HG02763 (cell line): ENCODE measurements around the gene LSM3.

Source experiments
- ATAC-seq: cut with Tn5 transposase; IDR thresholded peaks from one replicate; pipeline ENCODE4 v1.9.1; 2021; ENCODE audit warnings: mild to moderate bottlenecking, moderate library complexity; ENCODE audit not compliant: unreplicated experiment

LSM3 gene

DNA sequence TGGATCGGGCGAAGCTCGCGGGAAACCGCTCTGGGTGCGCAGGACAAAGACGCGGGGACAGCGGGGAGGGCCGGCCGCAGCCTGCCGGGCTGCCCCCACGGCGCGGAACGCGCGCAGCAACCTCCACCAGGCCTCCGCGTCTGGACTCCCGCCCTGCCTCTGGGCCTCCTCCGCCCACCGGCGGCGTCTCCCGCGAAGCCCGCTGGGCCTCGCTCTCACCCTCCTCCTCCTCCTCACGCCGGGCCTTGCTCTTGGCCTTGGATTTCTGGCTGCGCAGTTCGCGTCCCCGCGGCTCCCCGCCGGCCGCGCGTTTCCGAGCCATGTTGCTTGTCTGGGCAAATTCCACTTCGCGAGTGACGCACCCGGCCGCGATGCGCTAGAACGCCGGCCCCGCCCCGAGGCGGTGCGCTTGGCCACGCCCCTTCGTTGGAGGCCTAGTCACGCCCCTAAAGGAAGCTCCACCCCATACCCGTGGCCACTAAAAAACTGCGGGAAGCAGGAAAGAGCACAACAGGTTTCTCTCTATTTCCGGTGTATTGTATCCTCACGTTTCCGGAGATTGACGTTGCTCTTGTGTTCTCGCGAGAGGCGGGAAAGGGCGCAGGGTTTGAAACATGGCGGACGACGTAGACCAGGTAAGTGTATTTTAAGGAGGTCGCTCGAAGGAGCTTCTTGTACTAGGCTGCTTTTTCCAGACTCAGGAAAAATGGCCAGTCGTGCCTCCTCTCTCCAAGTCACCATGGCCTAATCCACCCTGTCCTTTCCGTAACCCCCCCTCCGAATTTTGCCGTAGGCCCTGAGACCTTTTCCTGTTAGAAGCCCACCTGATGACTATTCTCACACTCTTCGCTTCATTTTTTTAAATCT, at the start of gene LSM3, which contains the start of gene XPC:
Gene LSM3 (plus strand): TSS at position 571 of the 867 bp plus-strand sequence. CDS start 44 bp downstream, at position 615.
Gene XPC (minus strand): TSS at position 355 of the 867 bp plus-strand sequence. CDS start 33 bp downstream, at position 322.
- peak; percentile 94 for ATAC-seq

DNA sequence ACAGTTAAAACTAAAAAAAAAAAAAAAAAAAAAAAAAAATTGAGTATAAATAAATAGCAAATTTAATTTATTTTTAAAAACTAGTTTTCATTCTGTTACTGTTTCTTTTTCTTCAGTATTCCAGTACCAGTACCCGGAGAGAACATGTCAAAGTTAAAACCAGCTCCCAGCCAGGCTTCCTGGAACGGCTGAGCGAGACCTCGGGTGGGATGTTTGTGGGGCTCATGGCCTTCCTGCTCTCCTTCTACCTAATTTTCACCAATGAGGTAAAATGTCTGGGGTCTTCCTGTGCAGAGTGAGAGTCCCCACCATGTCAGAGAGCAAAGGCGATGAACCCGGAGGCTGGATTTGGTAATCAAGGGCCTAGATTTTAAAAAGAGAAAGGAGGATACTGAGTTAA, 49.3 kb upstream of the LSM3 start:
- no peak for ATAC-seq

DNA sequence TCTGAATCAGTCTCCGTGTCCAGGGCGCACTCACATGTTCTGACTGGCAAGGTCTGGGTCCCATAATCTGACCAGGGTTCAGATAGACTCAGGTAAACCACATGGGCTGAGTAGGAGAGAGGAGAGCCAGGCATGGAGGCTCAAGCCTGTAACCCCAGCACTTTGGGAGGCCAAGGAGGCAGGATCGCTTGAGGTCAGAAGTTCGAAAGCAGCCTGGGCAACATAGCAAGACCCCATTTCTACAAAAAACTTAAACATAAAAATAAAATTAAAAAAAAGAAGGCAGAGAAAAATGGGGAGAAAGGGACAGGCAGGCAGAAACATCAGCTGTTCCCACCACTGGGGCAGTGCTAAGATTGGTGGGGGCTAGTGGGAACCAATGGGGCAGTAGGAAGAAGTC, 48.4 kb upstream of the LSM3 start:
- ATAC-seq = no peak

DNA sequence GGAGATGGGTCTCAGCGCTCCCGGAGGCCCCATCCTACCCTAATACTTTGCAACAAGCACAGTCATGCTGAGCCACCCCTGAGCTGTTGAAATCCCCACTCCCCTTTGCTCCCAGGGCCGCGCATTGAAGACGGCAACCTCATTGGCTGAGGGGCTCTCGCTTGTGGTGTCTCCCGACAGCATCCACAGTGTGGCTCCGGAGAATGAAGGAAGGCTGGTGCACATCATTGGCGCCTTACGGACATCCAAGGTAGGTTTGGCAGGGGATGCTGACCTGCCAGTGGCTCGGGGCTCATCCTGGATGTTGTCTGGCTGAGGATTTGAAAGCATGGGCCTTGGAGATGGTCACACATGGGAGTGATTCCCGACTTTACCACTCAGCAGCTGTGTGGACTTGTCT, 47.9 kb upstream of the LSM3 start:
- ATAC-seq = no peak

DNA sequence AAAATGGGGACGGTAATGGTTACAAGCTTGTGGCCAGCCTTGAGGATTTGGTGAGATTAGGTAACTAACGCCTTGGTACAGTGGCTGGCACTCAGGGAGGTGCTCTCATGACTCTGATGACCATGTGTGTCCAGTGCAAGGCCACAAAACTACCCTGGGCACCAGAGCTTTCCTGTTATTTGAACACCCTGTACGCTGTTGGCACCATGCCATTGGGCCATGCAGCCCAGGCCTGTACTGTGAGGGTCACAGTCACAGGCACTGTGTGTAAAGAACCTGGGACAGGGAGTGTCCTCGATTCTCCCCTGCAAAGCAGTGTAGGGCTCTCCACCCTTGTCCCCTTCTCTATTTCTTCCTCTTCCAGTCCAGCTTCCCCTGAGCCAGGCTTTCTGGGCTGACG, 47.5 kb upstream of the LSM3 start:
- ATAC-seq = no peak

DNA sequence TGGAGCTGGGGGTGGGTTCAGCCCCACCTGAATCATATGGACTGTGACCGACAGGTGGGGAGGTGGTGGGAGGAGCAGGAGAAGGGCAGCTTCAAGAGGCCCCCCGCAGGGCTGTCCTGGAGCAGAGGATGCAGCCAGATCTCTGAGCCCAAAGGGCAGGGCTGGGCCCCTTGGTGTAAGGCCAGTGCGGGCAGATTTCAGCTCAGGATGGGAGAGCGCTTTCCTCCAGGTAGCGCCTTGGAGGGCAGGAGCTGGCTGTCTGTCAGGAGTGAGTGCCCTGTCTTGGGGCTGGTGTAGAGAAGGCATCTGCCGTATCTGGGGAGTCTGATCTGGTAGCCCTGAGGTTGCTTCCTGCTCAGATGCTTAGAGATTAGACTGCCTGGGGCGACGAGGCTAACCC, 46.5 kb upstream of the LSM3 start:
- ATAC-seq = no peak

DNA sequence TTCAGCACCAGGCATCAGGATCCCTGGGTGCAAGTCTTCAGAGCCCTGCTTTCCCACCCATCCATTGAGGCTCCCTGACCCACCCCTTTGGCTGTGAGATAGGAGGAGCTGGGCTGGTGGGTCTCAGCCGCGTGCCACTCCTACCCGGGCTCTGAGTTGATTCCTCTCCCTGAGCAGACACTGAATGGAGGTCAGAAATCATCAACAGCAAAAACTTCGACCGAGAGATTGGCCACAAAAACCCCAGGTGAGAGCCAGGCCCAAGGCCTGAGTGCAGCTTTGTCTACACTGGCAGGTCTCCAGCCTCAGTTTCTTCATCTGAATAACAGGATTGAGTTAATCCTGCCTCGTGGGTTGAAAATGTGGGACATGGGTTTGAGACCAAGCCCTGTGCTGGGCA, 45.9 kb upstream of the LSM3 start:
- no peak for ATAC-seq

DNA sequence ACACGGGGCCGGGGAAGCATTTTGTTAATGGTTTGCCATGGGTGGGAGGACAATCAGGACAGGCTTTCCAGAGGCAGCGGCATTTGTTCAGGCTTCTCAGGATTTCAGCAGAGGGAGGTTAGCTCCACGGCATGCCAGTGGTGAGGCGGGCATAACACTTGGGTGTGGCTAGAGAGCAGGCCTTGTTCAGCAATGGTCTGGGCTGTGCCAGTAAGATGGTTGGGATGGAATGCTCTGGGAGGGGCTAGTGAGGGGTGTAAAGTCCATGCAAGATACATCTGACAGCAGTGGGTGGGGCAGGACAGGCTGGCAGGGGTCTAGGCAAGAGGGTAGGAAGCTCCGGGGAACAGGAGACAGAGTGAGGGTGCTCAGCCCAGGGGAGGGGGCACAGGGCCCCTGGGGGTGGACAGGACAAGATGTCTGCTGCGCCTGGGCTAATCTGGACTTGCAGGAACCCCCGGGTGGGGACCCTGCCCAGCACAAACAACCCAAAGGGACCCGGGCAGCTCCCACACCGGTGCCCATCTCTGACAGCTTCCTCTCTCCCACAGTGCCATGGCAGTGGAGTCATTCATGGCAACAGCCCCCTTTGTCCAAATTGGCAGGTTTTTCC, 45.3 kb upstream of the LSM3 start:
- ATAC-seq = no peak

DNA sequence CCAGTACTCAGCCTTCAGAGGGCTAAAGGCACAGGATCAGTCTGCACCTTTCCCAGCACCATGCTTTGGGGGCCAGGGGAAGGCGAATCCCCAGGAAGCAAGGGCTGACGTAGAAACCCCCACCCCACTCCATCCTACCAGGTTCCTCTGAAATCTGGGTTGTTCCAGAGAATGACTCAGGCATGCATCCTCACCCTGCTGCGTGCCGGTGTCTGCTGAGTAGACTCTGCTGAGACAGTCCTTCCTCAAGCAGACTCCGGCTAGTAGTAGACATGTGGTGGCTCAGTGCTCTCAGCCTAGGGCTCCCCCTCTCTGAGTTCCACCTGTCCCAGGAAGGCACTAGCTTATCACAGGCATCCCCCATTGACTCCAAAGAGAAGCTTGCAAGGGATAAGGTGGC, 44.7 kb upstream of the LSM3 start:
- no peak for ATAC-seq

DNA sequence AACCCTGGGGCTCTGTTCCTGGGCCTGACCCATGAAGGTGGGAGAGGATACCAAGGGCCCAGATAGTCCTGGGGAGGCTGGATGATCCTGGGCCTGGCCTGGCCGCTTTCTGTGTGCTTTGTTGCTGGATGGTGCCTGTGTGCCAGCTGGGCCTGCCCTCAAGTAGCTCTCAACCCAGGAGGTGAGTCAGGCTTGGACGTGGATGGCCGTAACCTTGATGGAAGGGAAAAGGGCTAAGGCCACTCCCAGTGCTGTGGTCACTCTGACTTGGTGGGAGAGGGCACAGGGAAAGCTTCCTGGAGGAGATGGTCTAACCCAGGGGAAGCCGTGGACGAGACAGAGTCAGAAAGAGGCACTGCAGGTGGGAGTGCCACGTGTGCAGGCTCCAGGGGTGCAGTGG, 44.3 kb upstream of the LSM3 start:
- no peak for ATAC-seq

DNA sequence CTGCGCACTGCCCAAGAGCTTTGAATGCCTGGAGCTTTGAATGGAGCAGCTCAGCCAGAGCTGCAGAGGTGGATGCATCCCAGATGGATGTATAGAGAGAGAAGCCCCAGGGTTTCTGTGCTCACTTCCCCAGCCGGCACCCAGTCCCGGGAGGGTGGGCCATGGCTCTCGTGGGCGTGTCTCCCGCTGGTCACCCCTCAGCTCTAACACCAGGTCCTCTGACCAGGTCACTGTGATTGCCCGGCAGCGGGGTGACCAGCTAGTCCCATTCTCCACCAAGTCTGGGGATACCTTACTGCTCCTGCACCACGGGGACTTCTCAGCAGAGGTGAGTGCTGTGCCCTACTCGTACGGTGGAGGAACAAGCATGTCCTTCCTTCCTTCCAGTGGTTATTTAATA, 43.0 kb upstream of the LSM3 start:
- no peak for ATAC-seq

DNA sequence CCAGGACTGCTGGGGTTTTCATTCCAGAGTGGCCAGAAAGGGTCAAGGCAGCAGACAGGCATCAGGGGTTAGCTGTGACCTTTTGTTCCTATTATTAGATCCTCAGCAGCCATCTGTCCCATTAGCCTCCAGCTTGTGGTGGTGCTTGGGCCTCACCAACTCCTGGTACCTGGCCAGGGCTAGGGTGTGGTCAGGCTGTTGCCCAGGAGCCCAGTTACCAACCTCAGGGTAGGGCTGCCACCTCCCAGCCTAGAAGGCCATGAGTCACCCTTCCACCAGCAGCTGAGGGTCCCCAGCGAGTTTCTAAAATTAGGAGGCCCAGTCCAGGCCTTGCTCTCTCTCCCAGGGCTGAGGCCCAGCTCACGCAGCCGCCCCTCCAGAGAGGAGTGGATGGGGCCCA, 41.6 kb upstream of the LSM3 start:
- ATAC-seq = no peak

DNA sequence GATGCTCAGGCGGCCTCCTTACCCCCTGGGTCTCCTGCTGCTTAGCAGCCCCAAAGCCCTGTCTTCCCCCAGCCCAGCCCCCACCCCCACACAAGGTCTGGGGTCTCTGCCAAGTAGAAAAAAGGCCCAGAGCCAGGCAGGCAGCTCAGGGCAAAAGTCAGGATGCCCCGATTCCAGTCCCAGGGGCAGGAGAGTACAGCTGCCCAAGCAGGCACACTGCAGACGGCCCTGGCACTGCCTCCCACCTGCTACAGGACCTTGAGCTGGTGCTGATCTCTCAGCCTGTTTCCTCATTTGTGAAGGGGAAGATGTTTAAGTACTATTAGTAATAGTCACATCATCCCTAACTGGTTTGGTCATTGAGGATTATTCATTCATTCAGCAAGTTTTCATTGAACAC, 41.2 kb upstream of the LSM3 start:
- ATAC-seq = no peak

DNA sequence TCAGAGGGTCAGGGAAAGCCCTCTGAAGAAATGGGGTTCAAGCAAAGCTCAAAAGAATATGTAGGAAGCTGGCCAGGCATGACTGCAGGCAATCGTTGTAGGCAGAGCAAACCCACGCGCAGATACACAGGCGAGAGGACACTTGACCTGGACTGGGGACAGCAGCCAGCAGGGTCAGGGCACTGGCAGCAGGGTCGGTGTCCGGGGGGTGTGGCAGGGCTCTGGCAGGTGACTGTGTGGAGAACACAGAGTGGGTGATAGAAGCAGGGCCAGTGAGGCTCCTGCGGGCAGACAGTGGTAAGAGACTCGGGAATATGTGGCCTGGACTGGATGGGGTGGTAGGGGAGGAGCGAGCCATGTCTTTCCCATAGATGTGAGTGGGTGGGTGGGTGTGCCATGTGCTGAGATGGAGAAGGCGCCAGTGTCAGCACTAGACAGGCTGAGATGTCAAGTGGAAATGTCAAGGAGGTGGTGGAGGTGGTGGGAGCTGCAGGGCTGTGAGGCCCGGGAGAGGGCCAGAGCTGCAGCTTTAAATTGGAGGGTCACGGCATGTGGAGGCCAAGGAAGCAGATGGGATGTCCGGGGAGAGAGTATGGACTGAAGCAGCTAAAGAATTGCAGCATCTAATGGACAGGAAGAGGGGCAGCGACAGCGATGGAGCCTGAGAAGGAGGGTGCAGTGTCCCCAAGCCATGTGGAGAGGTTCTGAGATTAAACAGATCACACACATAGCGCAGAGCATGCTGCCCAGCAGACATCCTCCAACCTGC, 40.3 kb upstream of the LSM3 start:
- ATAC-seq = no peak

DNA sequence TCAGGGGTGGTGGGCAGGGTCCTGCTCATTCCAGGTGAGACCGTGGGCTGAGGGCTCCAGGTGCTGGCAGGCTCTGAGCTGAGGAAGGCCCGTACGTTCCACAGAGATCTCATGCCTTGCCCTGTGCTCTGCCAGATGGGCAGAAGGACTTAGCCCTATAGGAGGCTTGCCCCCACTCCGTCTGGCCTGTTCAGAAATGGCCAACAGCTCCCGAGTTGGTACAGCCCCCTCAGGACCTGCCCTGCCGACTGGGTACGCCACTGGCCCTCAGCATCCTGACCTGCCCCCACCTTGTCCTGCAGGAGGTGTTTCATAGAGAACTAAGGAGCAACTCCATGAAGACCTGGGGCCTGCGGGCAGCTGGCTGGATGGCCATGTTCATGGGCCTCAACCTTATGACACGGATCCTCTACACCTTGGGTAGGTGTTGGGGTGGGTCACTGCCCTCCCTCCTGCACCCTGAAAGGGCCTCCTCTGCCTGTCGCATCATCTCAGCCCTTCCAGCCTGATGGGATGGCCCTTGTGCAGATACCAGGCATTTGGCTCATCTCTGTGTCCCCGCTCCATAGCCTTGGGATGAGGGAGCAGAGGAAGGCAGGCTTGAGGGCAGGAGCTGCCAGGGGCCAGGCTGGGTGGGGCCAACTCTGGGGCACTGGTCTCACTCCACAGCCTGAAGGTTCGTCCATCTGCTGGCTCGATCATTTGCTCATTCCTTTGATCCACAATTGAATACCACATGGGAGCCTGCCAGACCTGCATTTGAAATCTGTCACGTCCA, 39.5 kb upstream of the LSM3 start:
- ATAC-seq = no peak

DNA sequence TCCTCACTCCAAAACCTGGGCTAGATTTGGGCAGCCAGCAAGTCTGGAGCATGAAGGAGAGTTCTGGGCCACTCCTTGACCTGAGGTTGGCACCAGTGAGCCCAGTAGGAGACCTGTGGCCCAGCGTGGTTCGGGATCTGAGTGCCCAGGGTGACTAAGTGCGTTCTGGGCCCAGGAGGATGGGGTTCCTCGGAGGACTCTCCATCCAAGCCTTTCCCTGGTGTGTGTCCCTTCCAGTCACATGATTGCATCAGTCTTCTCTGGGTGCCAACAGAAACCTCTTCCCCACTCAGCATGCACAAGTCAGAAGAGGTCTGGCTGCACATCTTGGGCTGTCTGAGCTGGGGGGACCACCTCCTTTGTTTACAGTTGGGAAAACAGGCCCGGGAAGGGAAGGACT, 38.8 kb upstream of the LSM3 start:
- no peak for ATAC-seq

DNA sequence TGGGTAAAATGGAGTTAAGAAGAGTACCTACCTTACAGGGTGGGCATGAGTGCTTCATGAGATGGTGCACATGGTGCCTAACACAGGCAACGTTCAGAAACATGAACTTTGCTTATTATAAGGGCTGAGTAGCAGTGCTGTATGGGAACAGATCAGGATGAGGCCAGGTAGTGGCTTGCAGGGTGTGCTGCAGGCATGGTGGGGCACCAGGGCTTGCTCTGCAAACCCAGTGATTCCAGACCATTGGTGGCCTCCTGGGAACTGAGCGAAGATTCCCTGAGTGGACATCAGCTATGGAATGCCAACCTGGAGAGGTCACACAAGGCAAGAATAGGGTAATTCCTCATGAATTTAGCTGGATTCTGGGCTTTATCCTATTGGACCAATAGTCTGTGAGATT, 37.9 kb upstream of the LSM3 start:
- ATAC-seq = no peak

DNA sequence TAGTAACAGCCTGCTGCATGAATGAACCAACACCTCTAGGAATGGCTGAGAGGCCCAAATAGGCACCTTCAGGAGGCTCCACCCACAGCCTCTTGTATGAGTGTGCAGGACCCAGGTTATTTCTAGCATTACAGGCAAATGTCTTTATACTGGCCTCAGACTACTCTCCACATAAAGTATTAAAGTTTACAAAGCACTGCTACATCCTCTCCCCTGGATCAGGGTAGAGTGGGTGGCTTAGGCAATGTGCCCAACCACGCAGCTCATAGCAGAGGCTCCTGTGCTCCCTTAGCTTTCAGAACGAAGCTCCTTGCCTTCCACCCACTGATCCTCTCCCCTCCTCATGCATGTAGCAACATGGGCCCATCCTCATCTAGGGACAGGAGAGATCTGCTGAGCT, 37.5 kb upstream of the LSM3 start:
- no peak for ATAC-seq

DNA sequence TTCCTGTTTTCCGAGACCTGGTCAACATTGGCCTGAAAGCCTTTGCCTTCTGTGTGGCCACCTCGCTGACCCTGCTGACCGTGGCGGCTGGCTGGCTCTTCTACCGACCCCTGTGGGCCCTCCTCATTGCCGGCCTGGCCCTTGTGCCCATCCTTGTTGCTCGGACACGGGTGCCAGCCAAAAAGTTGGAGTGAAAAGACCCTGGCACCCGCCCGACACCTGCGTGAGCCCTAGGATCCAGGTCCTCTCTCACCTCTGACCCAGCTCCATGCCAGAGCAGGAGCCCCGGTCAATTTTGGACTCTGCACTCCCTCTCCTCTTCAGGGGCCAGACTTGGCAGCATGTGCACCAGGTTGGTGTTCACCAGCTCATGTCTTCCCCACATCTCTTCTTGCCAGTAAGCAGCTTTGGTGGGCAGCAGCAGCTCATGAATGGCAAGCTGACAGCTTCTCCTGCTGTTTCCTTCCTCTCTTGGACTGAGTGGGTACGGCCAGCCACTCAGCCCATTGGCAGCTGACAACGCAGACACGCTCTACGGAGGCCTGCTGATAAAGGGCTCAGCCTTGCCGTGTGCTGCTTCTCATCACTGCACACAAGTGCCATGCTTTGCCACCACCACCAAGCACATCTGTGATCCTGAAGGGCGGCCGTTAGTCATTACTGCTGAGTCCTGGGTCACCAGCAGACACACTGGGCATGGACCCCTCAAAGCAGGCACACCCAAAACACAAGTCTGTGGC, 36.8 kb upstream of the LSM3 start:
- no peak for ATAC-seq

DNA sequence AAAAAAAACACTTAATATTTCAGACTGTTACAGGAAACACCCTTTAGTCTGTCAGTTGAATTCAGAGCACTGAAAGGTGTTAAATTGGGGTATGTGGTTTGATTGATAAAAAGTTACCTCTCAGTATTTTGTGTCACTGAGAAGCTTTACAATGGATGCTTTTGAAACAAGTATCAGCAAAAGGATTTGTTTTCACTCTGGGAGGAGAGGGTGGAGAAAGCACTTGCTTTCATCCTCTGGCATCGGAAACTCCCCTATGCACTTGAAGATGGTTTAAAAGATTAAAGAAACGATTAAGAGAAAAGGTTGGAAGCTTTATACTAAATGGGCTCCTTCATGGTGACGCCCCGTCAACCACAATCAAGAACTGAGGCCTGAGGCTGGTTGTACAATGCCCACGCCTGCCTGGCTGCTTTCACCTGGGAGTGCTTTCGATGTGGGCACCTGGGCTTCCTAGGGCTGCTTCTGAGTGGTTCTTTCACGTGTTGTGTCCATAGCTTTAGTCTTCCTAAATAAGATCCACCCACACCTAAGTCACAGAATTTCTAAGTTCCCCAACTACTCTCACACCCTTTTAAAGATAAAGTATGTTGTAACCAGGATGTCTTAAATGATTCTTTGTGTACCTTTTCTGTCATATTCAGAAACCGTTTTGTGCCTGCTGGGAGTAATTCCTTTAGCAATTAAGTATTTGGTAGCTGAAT, 35.9 kb upstream of the LSM3 start:
- no peak for ATAC-seq
